GM18526 (cell line): Measurements from ENCODE around the gene RIT2.

Source experiments
- POLR2A ChIP-seq: IDR thresholded peaks from 3 replicates; pipeline ENCODE4 v1.6.1; 2011; ENCODE audit not compliant: insufficient read length; ENCODE audit errors: extremely low read depth

The RIT2 gene

DNA sequence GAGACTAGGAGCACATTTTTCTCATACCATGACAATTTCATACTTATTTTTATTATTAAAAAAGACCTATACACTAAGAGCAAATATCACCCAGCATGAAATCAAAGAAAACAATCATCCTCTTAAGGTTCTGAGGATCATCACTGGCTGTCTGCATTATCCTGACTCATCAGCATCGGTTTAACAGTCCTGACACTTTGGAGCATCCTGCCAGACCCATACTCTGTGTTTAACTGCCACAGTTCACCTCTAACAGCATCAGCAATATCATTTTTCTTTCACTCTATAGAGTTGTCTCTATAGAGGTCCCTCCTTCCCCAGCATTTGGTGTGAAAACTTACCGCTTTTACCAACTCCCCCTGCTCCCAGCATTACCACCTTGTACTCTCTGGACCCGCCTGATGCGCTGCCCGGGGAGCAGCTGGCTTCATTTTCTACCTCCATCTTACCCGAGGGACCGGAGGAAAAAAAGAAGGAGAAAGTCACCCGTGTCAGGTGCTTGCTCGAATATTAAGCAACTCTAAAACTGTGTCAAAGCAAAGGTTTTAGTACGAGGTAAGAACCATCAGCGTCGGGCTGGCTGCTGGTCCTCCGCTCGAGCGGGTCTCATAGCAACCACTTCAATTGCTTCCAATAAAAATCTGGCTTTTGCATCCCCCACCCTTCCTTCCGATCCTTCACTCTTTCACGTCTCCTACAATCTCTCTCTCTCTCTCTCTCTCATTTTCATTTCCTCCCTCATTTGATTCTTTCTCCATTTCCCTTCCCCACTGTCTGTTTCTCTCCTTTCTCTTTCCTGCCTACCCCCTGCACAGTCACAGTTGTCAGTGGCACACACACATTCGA, at the start of gene RIT2:
TSS of gene RIT2 (minus strand) at position 610 of the 846 bp plus-strand sequence.
- no peak for TF ChIP-seq POLR2A

DNA sequence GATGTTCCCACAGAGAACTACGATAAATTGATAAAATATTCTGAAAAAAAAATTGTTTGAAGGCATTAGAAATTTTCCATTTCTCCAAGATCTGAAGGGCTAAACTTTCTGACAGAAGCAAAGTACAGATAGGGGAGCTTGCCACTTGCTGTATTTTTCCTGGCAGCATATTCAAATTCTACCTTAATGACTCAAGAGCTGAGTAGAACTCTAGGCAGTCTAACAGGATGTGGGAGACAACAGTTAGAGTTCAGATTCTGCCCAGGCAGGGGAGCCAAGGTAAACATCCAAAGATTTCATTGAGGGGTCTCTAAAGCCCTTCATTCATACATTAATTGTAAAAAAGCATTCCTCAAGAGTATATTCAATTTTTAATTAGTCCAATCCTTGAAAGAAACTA, 46.0 kb upstream of the RIT2 start:
- TF ChIP-seq POLR2A, result no peak

DNA sequence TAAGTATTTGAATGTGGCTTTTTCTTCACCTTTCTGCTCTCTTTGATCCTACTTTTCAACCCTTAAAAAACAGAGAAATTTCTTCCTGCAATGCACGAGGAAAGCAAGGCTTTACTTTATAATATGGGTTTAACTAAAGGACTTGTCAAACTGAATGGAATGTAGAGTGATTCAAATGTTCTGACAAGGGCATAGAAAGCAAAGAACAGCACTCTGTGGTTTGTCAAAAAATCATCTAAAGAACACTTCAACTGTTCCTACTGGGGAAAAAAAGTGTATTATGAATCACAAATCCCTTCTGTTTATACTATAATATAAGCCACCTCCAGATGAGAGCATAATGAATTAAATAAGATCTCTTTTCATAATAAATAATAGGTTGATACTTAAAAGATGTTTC, 45.0 kb upstream of the RIT2 start:
- no peak for TF ChIP-seq POLR2A

DNA sequence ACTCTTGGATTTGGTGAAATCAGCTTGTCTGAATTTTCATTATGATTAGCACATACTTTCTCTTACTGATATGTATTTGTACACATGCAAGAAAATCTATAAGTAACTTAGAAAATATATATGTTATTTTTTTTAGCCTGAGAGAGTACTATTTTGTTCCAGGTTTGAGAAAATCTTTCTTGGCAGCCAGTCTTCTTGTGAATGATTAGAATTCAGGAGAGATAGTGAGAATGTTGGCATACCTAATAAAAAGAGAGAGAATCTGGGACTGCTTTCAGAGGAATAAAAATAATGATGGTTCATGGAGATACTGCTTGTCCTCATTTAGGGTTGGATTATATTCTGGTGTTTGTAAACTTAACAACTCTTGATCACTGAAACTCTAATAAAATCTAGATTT, 44.4 kb upstream of the RIT2 start:
- TF ChIP-seq POLR2A, result no peak

DNA sequence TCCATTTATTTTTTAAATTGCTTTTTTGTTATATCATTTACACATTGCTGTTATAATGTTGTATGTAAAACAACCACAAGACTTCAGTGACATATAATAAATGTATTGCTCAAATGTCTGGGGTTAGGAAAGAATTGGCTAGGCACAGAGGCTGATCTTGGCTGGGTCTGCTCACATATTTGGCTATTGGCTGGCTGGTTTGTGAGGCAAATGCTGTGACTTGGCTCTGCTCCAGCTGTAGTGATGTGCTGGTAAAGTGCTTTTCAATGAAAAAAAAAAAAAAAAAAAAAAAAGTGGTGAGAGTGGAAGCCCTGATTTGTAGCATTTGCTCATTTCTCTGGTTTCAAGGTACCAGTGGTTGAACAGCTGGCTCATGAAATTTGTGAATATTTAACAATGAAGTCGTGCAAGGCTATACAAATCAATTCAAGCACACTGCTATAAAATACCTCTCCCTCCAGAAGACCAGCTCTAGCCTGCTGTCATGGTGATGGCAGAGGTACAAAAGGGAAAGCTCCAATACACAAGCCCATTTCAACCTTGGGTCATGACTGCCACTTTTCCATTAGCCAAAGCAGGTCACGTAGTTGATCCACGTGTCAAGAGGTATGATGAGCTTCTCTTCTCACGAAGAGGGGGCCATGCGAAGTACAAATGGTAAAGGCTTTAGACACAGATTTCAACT, 43.7 kb upstream of the RIT2 start:
- TF ChIP-seq POLR2A, result no peak

- no peak for TF ChIP-seq POLR2A
Observed at GRCh38 chr18:43158381-43158780, 42.9 kb upstream of the RIT2 start.

DNA sequence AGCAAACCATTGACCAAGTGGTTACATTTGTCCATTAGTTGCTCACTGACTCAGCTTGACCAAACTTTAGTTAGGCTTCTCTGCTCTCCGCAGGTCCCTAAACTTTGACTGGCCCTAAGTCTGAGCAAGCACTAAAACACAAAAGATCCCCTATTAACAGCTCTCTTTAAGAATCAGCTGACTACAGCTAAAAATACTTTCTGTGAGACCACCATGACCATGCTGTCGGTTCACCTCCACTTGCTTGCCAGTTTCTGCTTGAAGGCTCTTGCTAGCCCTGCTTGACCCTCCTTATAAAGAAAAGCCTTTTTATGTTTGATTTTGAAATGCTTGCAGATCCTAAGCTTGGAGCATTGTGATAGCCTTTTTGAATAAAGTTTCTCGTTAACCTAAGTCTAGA, 40.4 kb upstream of the RIT2 start:
- TF ChIP-seq POLR2A, result no peak

- TF ChIP-seq POLR2A, result no peak
Observed at GRCh38 chr18:43148231-43148630, 32.7 kb upstream of the RIT2 start.

DNA sequence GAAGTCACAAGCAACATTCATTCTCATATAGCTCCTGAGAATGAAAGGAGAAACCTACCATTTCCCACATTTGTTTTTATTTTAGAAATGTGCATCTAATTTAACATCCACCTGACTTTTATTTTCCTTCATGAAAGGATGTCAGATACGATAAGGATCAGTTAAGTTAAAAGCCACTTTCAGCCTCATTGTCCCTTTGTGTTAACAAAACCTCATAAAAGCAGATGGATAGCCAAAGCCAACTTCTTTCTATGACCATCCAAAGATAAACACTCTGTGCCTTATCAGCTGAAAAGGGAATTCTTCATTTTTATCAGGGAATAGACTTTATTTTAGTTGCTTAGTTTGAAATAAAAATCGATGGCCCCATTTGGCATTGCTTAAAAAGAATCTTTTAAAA, 25.7 kb upstream of the RIT2 start:
- TF ChIP-seq POLR2A, result no peak

GRCh38 chr18:43139288-43139946, 23.9 kb upstream of the RIT2 start:
- TF ChIP-seq POLR2A, result no peak

- TF ChIP-seq POLR2A, result no peak
Observed at GRCh38 chr18:43134876-43135275, 19.4 kb upstream of the RIT2 start.

GRCh38 chr18:43130716-43131260, 15.3 kb upstream of the RIT2 start:
- TF ChIP-seq POLR2A, result no peak

GRCh38 chr18:43129946-43130524, 14.6 kb upstream of the RIT2 start:
- no peak for TF ChIP-seq POLR2A

DNA sequence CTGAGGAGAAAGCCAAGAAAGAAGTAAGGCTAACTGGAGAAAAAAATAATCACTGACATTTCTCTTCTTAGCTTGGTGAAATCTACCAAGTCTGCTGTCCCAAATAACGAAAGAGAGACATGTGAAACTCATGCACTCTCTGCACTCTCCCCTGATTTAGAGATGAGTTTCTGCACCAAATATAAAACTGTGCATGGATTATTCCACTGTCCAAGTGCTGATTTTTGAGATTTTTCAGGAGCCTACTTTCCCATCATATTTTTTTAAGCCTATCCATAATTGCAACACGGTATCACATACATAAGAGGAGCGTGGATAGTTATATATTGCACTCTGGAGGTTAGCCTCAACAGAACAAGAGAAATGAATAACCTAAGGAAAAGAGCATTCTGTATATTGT, 10.0 kb upstream of the RIT2 start:
- no peak for TF ChIP-seq POLR2A

GRCh38 chr18:43122955-43123354, 7.5 kb upstream of the RIT2 start:
- no peak for TF ChIP-seq POLR2A
